Liver (tissue), 9 donors: ENCODE data around the gene MGP. TPM values are rescaled to one million over a fixed set of nuclear protein-coding genes. Genes with fewer than 3 reads are reported as not detected.

Experiments
- DNase-seq: peaks from one replicate; pipeline ENCODE4 v3.0.0-alpha.2; 2017; ENCODE audit warnings: low spot score
- H3K27ac ChIP-seq, 2 donors: one replicate each; pipeline ENCODE4 v1.7.0; 2013; ENCODE audit warnings: inconsistent platforms in 2 of 2, low read length in 2 of 2, control low read depth in 1 of 2, low read depth in 1 of 2, mild to moderate bottlenecking in 1 of 2
- H3K27me3 ChIP-seq, 4 donors: one replicate each; pipeline versions ENCODE4 v1.6.1 to v1.7.0; 2013; ENCODE audit warnings: low read length in 3 of 4, inconsistent platforms in 1 of 4, mild to moderate bottlenecking in 1 of 4, moderate library complexity in 1 of 4; ENCODE audit not compliant: control insufficient read depth in 4 of 4, insufficient read depth in 4 of 4
- H3K36me3 ChIP-seq, 4 donors: one replicate each; pipeline versions ENCODE4 v1.6.1 to v1.7.0; 2013; ENCODE audit warnings: low read length in 3 of 4, mild to moderate bottlenecking in 3 of 4, low read depth in 1 of 4, moderate library complexity in 1 of 4; ENCODE audit not compliant: control insufficient read depth in 4 of 4, insufficient read depth in 3 of 4
- H3K4me1 ChIP-seq, 4 donors: one replicate each; pipeline versions ENCODE4 v1.6.1 to v1.7.0; 2013; ENCODE audit warnings: low read length in 3 of 4, mild to moderate bottlenecking in 3 of 4, moderate library complexity in 1 of 4; ENCODE audit not compliant: control insufficient read depth in 4 of 4, insufficient read depth in 4 of 4
- H3K4me3 ChIP-seq, 3 donors: one replicate each; pipeline versions ENCODE4 v1.6.1 to v1.7.0; 2013; ENCODE audit warnings: low read length in 3 of 3, control low read depth in 1 of 3, low read depth in 1 of 3, mild to moderate bottlenecking in 1 of 3
- H3K9ac ChIP-seq, 2 donors: one replicate each; pipeline ENCODE4 v1.7.0; 2013; ENCODE audit warnings: low read length in 2 of 2, mild to moderate bottlenecking in 2 of 2, moderate library complexity in 2 of 2, control low read depth in 1 of 2, low read depth in 1 of 2
- H3K9me3 ChIP-seq, 4 donors: one replicate each; pipeline versions ENCODE4 v1.6.1 to v1.7.0; 2013; ENCODE audit warnings: low read length in 3 of 4; ENCODE audit not compliant: control insufficient read depth in 4 of 4
- ATF3 ChIP-seq: IDR thresholded peaks from 2 replicates; pipeline ENCODE4 v1.6.1; 2016; ENCODE audit warnings: antibody characterized with exemption
- CTCF ChIP-seq: fragments of 150-350 bp; IDR thresholded peaks from 2 replicates; pipeline ENCODE4 v1.5.1; 2017; ENCODE audit warnings: improper control_type of control experiment, low read depth, low read length; ENCODE audit not compliant: missing input control
- EGR1 ChIP-seq, 2 donors: IDR thresholded peaks; 2 replicates each; pipeline ENCODE4 v1.6.1; 2016 to 2018; ENCODE audit warnings: antibody characterized with exemption in 2 of 2, low read depth in 2 of 2
- FOXA1 ChIP-seq: IDR thresholded peaks from 2 replicates; pipeline ENCODE4 v1.6.1; 2016; ENCODE audit warnings: antibody characterized with exemption
- FOXA2 ChIP-seq: IDR thresholded peaks from 2 replicates; pipeline ENCODE4 v1.6.1; 2016; ENCODE audit warnings: antibody characterized with exemption
- GABPA ChIP-seq, 2 donors: IDR thresholded peaks in 1 of 2; conservative IDR thresholded peaks in 1 of 2; 2 replicates each; pipeline ENCODE4 v1.6.1; 2016; ENCODE audit warnings: antibody characterized with exemption in 2 of 2, mild to moderate bottlenecking in 1 of 2, moderate library complexity in 1 of 2
- HNF4G ChIP-seq: IDR thresholded peaks from 2 replicates; pipeline ENCODE4 v1.6.1; 2016; ENCODE audit warnings: antibody characterized with exemption
- JUND ChIP-seq, 2 donors: IDR thresholded peaks; 2 replicates each; pipeline ENCODE4 v1.6.1; 2016; ENCODE audit warnings: antibody characterized with exemption in 2 of 2
- MAX ChIP-seq: IDR thresholded peaks from 2 replicates; pipeline ENCODE4 v1.6.1; 2016; ENCODE audit warnings: antibody characterized with exemption
- NR2F2 ChIP-seq: IDR thresholded peaks from 2 replicates; pipeline ENCODE4 v1.6.1; 2016; ENCODE audit warnings: antibody characterized with exemption
- RAD21 ChIP-seq, 2 donors: IDR thresholded peaks; 2 replicates each; pipeline ENCODE4 v1.6.1; 2016; ENCODE audit warnings: antibody characterized with exemption in 2 of 2, mild to moderate bottlenecking in 2 of 2
- RXRA ChIP-seq, 2 donors: IDR thresholded peaks; 2 replicates each; pipeline ENCODE4 v1.6.1; 2017 to 2018; ENCODE audit warnings: antibody characterized with exemption in 2 of 2, mild to moderate bottlenecking in 1 of 2
- SP1 ChIP-seq: IDR thresholded peaks from 2 replicates; pipeline ENCODE4 v1.6.1; 2018; ENCODE audit warnings: antibody characterized with exemption, mild to moderate bottlenecking
- TAF1 ChIP-seq: conservative IDR thresholded peaks from 2 replicates; pipeline ENCODE4 v1.6.1; 2016; ENCODE audit warnings: antibody characterized with exemption, mild to moderate bottlenecking
- YY1 ChIP-seq: IDR thresholded peaks from 2 replicates; pipeline ENCODE4 v1.6.1; 2016; ENCODE audit warnings: antibody characterized with exemption, mild to moderate bottlenecking
- ZBTB33 ChIP-seq: IDR thresholded peaks from 2 replicates; pipeline ENCODE4 v1.6.1; 2016; ENCODE audit warnings: antibody characterized with exemption
- WGBS: extraction: QIAGEN DNeasy Blood & Tissue Kit; methylation state at CpG from one replicate; pipeline ENCODE4 v1.1.7; 2013; 5-methylcytosine and 5-hydroxymethylcytosine counted together
- polyA plus RNA-seq, 2 donors: library from polyadenylated mRNA; stranded (reverse) in 1 of 2; unstranded in 1 of 2; fragments of 200-250 nt in 1 of 2; fragments of >200 nt in 1 of 2; fragmentation: Nextera tagmentation in 1 of 2; extraction: Ambion mirVana in 1 of 2; gene quantifications; one replicate each; pipeline versions ENCODE4 v1.2.1 to v1.2.3, GENCODE V29; 2013 to 2015
- total RNA-seq, 2 donors: library from RNA; depleted of rRNA; stranded (reverse); fragments of >200 nt; gene quantifications; one replicate each; pipeline ENCODE4 v1.2.3, GENCODE V29; 2014
- donor health status: healthy.
- donor health status: healthy.
- donor health status: healthy.
- donor health status: healthy.
- donor health status: healthy.

The MGP gene
- total and polyA plus RNA-seq, 4 donors = 0.98 to 20.7 (median 11.0) TPM

GRCh38 chr12:14874882-14875281, 10.8 kb downstream of the MGP start:
- no peaks in the 10 kb centered on the region for H3K4me1 ChIP-seq

GRCh38 chr12:14873440-14874185, 12.0 kb downstream of the MGP start:
- Histone ChIP-seq H3K9me3 (no peaks in the 10 kb centered on the region), H3K9ac (no peak overlapping the region), H3K4me1 (no peaks in the 10 kb centered on the region), H3K27me3 (no peaks in the 10 kb centered on the region), H3K27ac (no peak overlapping the region), H3K36me3 (no peaks in the 10 kb centered on the region), H3K4me3 (no peak overlapping the region)
- no peak for DNase-seq
- WGBS = 78% methylated on average over 1 of the region's 1 CpG
- TF ChIP-seq RXRA (IDR thresholded peaks at IDR 0.05) (no peak), MAX (no peak), FOXA2 (no peak), FOXA1 (no peak), CTCF (no peak), GABPA (IDR thresholded peaks at IDR 0.05 in 1 of 2, conservative IDR thresholded peaks at IDR 0.05 in 1 of 2) (no peak), YY1 (no peak), ZBTB33 (no peak), SP1 (no peak), RAD21 (IDR thresholded peaks at IDR 0.05) (no peak), EGR1 (IDR thresholded peaks at IDR 0.05; ENCODE audit: low read depth in 2 of 2) (no peak), NR2F2 (no peak), HNF4G (no peak), TAF1 (no peak), JUND (IDR thresholded peaks at IDR 0.05) (no peak)

More at GRCh38 chr12:14874882-14875281, 10.8 kb downstream of the MGP start:
- Histone ChIP-seq H3K9me3 (no peaks in the 10 kb centered on the region), H3K4me3 (no peak overlapping the region), H3K27me3 (no peaks in the 10 kb centered on the region), H3K9ac (no peak overlapping the region), H3K27ac (no peak overlapping the region), H3K36me3 (no peaks in the 10 kb centered on the region)
- TF ChIP-seq TAF1 (no peak), MAX (no peak), HNF4G (no peak), CTCF (no peak), ATF3 (no peak), SP1 (no peak), YY1 (no peak), NR2F2 (no peak)
- 79% methylated on average over 3 of the region's 3 CpGs for WGBS
- no peak for DNase-seq
